Activated CD8-positive, alpha-beta memory T cell treated with anti-CD3 and anti-CD28 coated beads, Interleukin-2, amount 50 U/mL, for 24 hours (primary cell): ENCODE data around the gene ASB11.
"Not testable (repeated sequence)": the region's sequence is repeated elsewhere in the genome, so short reads cannot be mapped to it uniquely, and the experiment has no call there.

Experiments used
- DNase-seq: peaks from one replicate; pipeline ENCODE4 v3.0.0-alpha.2; 2020; ENCODE audit errors: extremely low read depth

Gene ASB11

DNA sequence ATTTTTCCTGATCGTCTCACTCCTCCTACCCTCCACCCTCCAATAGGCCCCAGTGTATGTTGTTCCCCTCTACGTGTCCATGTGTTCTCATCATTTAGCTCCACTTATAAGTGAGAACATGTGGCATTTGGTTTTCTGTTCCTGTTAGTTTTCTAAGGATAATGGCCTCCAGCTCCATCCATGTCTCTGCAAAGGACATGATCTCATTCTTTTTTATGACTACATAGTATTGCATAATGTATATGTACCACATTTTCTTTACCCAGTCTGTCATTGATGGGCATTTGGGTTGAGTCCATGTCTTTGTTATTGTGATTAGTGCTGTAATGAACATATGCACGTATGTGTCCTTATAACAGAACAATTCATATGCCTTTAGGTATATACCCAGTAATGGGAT is 9.5 kb downstream of the ASB11 start:
- DNase-seq, result not testable (repeated sequence)

DNA sequence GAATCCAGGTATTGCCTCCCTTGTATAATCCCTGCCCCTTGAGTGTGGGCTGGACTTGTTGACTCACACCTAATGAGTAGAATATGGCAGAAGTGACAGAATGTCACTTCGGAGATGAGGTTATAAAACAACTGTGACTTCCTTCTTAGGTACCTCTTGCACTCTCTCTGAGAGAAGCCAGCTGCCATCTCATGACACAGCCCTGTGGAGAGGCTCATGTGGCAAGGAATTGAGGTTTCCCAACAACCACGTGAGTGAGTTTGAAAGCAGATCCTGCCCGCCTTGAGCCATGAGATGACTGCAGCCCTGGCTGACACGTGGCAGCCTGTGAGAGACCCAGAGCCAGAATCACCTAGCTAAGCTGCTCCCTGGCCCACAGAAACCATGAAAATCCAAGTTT is 13.5 kb downstream of the ASB11 start:
- DNase-seq, result no peak

DNA sequence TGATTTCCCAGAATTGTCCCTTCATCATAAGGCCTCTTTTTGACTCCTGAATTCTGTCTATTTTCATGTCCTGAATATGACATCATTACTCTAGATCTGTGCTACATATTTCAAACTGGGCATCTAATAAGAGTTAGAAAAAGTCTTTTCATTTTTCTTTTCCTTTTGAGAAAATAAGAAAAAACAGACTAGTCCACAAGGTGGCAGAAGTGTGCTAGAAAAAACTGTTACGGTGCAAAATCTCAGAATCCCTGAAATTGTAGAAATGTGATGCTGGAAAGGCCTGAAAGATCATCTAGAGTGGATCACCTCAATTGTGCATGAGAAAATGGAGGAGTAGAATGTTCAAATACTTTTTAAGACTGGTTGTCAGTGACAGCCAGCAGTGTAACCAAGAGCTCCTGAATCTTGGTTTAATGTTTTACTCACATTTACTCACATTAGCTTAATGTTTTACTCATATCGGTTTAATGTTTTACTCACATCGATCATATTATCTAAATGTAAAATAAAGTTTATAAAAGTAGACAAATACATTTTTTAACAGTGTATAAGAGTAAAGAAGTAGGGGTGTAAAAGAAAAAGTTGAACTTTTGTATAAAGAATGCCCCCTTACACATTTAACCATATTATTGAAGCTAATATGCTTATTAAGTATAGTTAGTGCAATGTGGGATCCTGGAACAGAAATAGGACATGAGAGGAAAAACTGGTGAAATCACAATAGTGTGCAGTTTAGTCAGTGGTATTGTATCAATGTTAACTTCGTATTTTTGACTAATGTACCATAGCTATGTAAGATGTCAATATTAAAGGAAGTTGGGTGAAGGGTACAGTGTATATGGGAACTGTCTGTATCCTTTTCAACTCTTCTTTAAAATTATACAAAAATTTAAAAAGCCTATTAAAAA is 15.2 kb downstream of the ASB11 start:
- DNase-seq, result no peak

DNA sequence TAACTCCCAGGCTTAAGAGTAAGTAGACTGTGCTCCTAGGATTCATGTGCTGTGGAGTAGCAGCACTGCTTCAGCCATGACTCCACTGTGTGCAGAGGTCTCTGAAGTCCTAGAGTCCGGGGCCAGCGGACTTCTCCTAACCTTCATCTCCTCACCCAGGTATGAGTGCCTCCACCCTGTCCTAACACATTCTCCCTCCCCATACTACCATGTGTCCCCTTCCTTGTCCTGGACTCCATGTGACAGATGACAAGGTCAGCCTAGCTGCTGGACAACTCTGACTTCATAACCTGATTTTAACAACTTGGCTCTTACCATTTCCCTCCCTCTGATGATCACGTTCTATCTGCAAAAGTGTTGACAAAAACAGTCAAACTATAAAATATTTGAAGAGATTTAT is 16.7 kb downstream of the ASB11 start:
- no peak for DNase-seq

GRCh38 chrX:15298201-15298600 is 17.2 kb downstream of the ASB11 start:
- DNase-seq, result no peak

DNA sequence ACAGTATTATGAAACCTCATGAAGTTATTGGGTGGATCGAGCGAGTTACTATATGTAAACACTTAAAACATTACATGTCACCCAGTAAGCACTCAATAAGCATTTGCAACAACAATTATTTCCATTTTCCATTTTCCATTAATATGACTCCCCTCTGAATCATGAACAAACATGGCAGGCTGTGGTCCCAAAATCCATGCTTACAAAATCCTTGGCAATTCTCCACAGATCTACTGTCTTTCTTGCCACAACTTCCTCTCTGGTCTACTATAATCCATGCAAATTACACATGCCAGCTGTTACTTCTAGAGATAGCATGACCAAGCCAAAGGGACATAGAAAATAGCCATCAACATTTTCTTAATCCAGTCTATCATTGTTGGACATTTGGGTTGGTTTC is 22.0 kb downstream of the ASB11 start:
- no peak for DNase-seq

GRCh38 chrX:15292861-15293260 is 22.6 kb downstream of the ASB11 start:
- DNase-seq, result no peak

GRCh38 chrX:15277604-15278003 is 37.8 kb downstream of the ASB11 start:
- no peak for DNase-seq

DNA sequence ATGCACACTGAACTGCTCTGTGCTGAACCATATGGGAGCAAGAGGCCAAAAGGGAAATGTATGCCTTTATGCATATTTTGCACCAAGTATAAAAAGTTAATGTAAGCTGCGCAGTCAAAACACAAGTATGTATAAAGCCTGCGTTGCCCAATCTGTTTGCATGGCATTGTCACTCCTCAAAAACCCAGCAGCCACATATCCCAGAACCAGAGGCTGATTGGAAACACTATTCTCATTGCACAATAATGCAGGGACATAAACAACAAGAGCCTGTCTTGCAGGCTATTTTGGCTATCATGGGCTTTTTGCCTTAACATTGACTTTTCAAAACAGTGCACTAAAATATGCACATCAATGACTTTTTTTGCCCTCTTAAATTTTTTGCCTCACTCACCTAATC is 40.5 kb downstream of the ASB11 start:
- DNase-seq, result no peak

- not testable (repeated sequence) for DNase-seq
Measured at GRCh38 chrX:15273275-15273674, 42.2 kb downstream of the ASB11 start.

DNA sequence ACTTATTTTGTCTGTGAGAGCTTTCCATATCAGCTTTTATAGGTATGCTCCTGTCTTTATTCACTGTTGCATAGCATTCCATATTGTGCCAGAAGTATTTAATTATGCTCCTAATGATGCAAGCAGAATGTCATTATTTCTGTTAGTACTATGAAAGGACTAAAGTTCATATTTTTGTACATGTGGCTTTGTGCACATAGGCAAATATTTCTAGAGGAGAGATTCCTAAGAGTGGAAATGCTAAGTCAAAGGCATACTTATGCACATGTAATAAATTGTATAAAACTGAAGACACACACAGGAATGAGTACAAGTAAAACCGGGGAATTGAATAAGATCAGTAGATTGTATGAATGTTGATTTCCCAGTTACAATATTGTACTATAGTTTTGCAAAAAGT is 43.7 kb downstream of the ASB11 start:
- no peak for DNase-seq

GRCh38 chrX:15269618-15270521 is 45.6 kb downstream of the ASB11 start, which contains the start of gene ASB9:
ASB9 (minus strand) TSS chrX:15270083; CDS start chrX:15269874, 209 bp downstream.
- DNase-seq, result no peak

DNA sequence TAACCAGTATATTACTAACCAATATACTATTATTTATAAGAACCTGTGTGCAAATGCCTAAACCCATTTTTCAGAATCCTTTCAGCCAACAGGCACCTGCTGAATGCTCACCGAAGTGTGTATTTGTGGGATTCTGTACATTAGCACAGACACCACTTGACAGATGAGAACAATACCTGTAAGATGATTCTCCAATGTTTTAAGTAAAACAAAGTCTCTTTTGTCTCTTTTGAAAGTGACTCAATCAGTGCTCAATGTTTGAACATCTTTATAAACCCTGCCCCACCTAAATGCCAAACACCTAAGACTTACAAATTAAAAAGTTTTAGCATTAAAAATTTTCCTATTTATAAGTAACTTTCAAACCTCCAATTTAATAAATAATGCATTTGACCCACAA is 46.3 kb downstream of the ASB11 start:
- DNase-seq, result no peak

DNA sequence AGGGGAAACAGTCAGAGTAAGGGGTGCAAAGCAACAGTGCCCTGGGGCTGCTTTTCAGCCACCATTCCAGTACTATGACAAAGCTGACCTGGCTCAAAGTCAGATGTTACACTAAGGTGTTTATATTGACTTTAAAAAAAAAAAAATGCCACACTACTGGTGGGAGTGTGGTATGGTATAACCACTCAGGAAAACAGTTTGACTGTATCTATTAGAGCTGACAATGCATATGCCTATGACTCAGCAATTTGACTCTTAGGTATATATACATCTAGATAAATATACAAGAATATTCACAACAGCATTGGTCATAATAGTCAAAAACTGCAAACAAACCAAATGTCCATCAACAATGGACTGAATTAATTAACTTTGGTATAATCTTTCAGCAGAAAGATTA is 60.6 kb downstream of the ASB11 start:
- no peak for DNase-seq

DNA sequence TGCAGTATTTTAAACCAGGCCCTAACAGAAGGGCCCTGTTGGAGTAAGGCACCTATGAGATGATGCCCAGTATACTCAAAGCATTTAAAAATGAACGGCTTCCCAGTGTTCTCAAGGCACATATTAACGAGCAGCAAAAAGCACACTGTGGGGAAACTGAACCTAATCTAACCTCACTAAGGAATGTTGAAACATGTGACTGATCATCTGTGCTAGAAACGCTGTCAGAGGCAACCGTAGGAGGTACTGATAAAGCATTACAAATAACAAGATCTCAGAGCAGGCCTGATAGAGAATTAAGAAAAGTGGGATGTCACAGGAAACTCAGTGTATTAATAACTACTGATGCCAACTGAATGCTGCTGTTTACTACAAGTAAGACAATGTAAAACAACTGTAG is 69.5 kb downstream of the ASB11 start:
- no peak for DNase-seq

GRCh38 chrX:15244421-15244820 is 71.0 kb downstream of the ASB11 start:
- DNase-seq, result no peak

DNA sequence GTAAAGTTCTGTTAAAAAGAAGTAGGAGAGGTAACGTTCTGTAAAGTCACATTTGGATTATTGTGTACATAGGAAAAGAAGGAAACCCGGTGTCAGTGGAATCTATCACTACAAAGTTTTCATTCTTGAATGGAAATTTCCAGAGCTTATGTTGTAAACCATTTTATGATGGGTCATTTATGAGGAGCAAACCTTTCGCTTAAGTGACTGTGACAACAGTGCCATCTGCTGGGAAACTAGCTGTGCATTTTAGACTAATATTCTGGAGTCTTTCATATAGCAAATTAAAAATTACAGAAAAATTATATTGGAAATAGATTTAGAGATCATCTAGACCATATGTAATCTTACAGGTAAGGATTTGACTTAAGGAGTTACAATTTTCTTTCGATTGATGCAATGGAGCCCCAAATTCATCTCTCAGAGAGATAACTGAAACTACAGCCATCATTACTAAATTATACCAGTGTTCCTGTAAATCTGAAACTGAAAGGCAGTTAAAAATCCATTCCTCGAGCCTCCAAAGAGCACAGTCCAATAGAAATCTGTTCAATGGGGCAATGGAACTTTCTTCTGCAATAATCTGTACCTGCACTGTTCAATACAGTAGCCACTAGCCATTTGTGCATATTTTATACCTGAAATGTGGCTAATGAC is 72.4 kb downstream of the ASB11 start:
- no peak for DNase-seq

DNA sequence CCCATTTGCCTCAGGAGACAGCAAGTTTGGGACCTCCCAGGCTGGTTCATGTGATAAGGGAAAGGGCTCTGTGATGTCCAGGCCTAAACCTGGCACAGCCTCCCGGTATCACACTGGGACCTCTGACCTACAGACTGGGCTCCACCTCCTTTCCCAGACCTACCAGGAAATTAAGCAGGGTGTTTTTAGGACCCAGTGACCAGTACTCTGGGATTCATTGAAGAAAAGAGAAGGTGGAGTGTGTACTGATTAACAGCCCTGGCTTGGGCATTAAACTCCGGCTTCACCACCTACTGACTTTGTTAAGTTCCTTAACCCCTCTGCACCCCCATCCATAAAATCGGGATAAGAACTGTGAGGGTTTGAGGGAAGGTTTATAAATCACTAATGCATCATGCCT is 74.1 kb downstream of the ASB11 start:
- DNase-seq, result no peak

- no peak for DNase-seq
Measured at GRCh38 chrX:15240414-15240813, 75.0 kb downstream of the ASB11 start.

DNA sequence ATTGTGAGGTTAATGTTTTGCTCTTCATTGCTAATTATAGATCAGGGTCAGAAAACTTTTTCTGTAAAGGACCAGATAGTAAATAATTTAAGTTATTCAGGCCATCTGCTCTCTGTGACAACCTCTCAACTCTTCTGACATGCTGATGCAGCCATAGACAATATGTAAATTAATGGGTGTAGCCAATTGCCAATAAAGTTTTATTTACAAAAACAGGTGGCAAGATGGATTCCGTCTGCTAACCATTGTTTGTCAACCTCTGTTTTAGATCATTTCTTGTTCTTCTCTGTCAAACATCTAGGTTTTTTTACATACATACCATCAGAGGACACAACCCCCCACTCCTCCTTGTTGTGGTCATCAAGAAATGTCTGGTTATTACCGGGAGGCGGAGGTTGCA is 79.3 kb downstream of the ASB11 start:
- DNase-seq, result no peak

DNA sequence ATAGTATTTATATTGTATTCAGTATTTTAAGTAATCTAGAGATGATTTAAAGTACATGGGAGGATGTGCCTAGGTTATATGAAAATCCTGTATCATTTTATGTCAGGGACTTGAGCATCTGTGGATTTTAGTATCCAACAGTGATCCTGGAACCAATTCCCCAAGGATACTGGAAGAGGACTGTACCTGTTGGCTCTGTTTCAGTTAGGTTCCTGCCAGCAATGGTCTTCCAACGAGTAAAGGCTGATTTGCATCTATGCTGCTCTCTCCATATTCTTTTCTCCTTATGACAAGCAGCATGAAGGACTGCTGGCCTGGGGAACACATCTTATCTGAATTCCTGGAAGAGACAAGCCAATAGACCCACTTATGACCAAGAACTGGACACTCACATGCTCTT is 80.4 kb downstream of the ASB11 start:
- no peak for DNase-seq

DNA sequence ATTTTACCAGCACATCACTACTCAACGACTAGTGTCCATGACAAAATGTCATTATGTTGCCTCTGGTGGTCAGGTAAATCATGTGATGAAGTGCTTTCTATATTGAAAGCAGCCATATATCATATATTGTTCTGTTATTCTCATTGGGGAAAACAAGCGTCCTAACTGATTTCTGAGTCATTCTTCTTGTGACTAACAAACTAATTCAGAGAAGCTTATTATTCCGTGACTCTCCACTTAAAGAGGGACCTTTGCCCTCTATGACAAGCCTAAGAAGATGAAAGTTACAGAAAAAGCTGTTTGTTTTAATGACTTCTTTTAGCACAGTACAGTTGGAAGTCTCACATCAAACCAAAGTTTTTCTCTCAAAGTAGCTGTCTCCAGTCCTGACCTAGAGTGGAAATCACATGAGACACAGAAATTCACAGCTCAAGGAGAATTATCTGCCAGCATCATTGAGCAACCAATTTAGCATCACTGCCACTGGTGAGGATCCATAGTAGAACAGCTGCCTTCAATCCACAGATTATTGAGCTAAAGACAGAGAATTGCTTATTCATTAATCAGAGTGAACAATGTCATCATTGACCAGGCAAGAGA is 81.9 kb downstream of the ASB11 start:
- no peak for DNase-seq
